RWPE2 (cell line): ENCODE results near the gene ZNF428.
"Not testable (repeated sequence)": the region's sequence is repeated elsewhere in the genome, so short reads cannot be mapped to it uniquely, and the experiment has no call there.

ENCODE experiments used
- ATAC-seq: fragments of 200-7000 bp; cut with Tn5 transposase; 3 replicates; pipeline ENCODE4 v1.9.1; 2021; ENCODE audit warnings: low read depth
- DNase-seq: peaks from one replicate; pipeline ENCODE4 v3.0.0-alpha.2; 2020; ENCODE audit warnings: low spot score
- H3K27ac ChIP-seq: fragments of 450-650 bp; 2 replicates; pipeline ENCODE4 v1.5.1; 2017; ENCODE audit warnings: mild to moderate bottlenecking; ENCODE audit not compliant: poor library complexity, severe bottlenecking
- H3K27me3 ChIP-seq: fragments of 250-450 bp; sonication (Bioruptor Pico); 2 replicates; pipeline ENCODE4 v1.5.1; 2021; ENCODE audit warnings: mild to moderate bottlenecking, moderate library complexity; ENCODE audit not compliant: insufficient read depth, poor library complexity, severe bottlenecking
- H3K36me3 ChIP-seq: fragments of 250-450 bp; sonication (Bioruptor Pico); 2 replicates; pipeline ENCODE4 v1.5.1; 2020; ENCODE audit warnings: low read depth, mild to moderate bottlenecking, moderate library complexity
- H3K4me1 ChIP-seq: fragments of 250-450 bp; sonication (Bioruptor Pico); 2 replicates; pipeline ENCODE4 v1.5.1; 2021; ENCODE audit warnings: mild to moderate bottlenecking, moderate library complexity; ENCODE audit not compliant: insufficient read depth, poor library complexity, severe bottlenecking
- H3K4me3 ChIP-seq: fragments of 250-450 bp; sonication (Bioruptor Pico); 2 replicates; pipeline ENCODE4 v1.5.1; 2021; ENCODE audit warnings: mild to moderate bottlenecking, moderate library complexity; ENCODE audit not compliant: severe bottlenecking
- H3K9me3 ChIP-seq: fragments of 250-450 bp; sonication (Bioruptor Pico); 2 replicates; pipeline ENCODE4 v1.5.1; 2021; ENCODE audit warnings: mild to moderate bottlenecking, moderate library complexity; ENCODE audit not compliant: severe bottlenecking
- CTCF ChIP-seq: fragments of 450-650 bp; IDR thresholded peaks from one replicate; pipeline ENCODE4 v1.5.1; 2017; ENCODE audit warnings: mild to moderate bottlenecking, moderate library complexity; ENCODE audit not compliant: poor library complexity, severe bottlenecking

The ZNF428 gene

GRCh38 chr19:43638214-43638994, 19.0 kb upstream of the ZNF428 start:
- Histone ChIP-seq H3K9me3 (no peaks in the 10 kb centered on the region), H3K4me3 (no peak overlapping the region), H3K27ac (no peak overlapping the region), H3K4me1 (peaks cover 8% of the 10 kb centered on the region), H3K27me3 (peaks cover 15% of the 10 kb centered on the region), H3K36me3 (no peaks in the 10 kb centered on the region)
- ATAC-seq (no peak), DNase-seq (no peak)
- TF ChIP-seq CTCF, result no peak

GRCh38 chr19:43636121-43636683, 16.8 kb upstream of the ZNF428 start:
- no peak overlapping the region for H3K27ac ChIP-seq
- no peak for TF ChIP-seq CTCF
- H3K4me1 ChIP-seq, result peaks cover 8% of the 10 kb centered on the region
- no peaks in the 10 kb centered on the region for H3K36me3 ChIP-seq
- no peak for DNase-seq
- peaks cover 15% of the 10 kb centered on the region for H3K27me3 ChIP-seq
- no peak overlapping the region for H3K4me3 ChIP-seq
- ATAC-seq, result no peak
- no peaks in the 10 kb centered on the region for H3K9me3 ChIP-seq

- not testable (repeated sequence) for H3K36me3 ChIP-seq, H3K4me3 ChIP-seq, H3K4me1 ChIP-seq, H3K27ac ChIP-seq, DNase-seq, ATAC-seq, H3K9me3 ChIP-seq
- peaks cover 15% of the 10 kb centered on the region for H3K27me3 ChIP-seq
Observed at GRCh38 chr19:43635561-43635940, 16.1 kb upstream of the ZNF428 start.

- no peak for DNase-seq
- Histone ChIP-seq H3K4me3 (no peak overlapping the region), H3K27ac (no peak overlapping the region), H3K27me3 (peaks cover 15% of the 10 kb centered on the region), H3K9me3 (no peaks in the 10 kb centered on the region), H3K4me1 (peaks cover 8% of the 10 kb centered on the region), H3K36me3 (no peaks in the 10 kb centered on the region)
- no peak for TF ChIP-seq CTCF
- ATAC-seq, result no peak
Observed at GRCh38 chr19:43634872-43635560, 15.6 kb upstream of the ZNF428 start.

- DNase-seq (no peak), ATAC-seq (0 out of 3 replicates have a peak, but pooled peaks have one; percentile 40)
- Histone ChIP-seq H3K4me3 (no peak overlapping the region), H3K4me1 (peaks cover 8% of the 10 kb centered on the region), H3K27me3 (peaks cover 15% of the 10 kb centered on the region), H3K9me3 (no peaks in the 10 kb centered on the region), H3K36me3 (no peaks in the 10 kb centered on the region), H3K27ac (no peak overlapping the region)
- TF ChIP-seq CTCF, result no peak
Observed at GRCh38 chr19:43634506-43634871, 15.1 kb upstream of the ZNF428 start.
